ENCODE measurements around the gene WNT3A.

DNA sequence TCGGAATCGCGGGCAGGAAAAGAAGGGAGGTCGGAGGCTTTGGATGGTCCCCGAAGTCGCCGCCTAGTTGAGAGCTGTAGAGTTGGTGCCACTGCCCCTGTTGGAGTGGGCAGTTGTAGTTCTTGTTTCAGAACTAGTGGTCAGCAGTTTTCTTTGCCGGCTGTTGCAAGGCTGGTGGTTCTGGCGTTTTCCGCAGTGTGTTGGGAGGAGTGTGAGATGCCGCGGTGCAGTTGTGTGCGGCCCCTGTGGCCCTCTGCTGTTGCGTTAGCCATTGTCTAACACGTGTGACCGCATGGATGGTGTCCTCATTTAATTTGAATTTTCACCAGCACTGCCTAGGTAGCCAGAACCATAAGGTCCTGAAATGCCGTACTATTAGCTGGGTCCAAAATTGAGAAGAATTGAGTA lies 77.1 kb downstream of the WNT3A start:
- no peak for TF ChIP-seq CTCF (conservative IDR thresholded peaks at IDR 0.05 in 1 of 2, IDR thresholded peaks at IDR 0.05 in 1 of 2; ENCODE audit: extremely low read depth in 1 of 2, insufficient read depth in 1 of 2, low read depth in 1 of 2, low read length in 2 of 2)
- TF ChIP-seq EZH2 (IDR thresholded peaks at IDR 0.05; ENCODE audit: borderline replicate concordance, low read length) = no peak
